ENCODE data around the gene TLCD3B. TPM values are rescaled to one million over a fixed set of nuclear protein-coding genes. Genes with fewer than 3 reads are reported as not detected.

Gene TLCD3B
- polyA plus RNA-seq, 1 donor from 2014 or later, result 18.9 TPM

GRCh38 chr16:30051518-30051917 lies 20.4 kb upstream of the TLCD3B start:
- Histone ChIP-seq H3K9me2 (ENCODE audit: insufficient read depth, low read length) (no peaks in the 10 kb centered on the region), H3K79me2 (replicated peaks; ENCODE audit: insufficient read depth, low read length) (peaks cover 10% of the 10 kb centered on the region), H3K36me3 (ENCODE audit: insufficient read depth, low read length) (no peaks in the 10 kb centered on the region), H3K4me2 (ENCODE audit: low read length) (no peak overlapping the region), H3K9ac (ENCODE audit: low read length) (no peak overlapping the region), H3K27ac (ENCODE audit: low read length) (no peak overlapping the region), H2AFZ (ENCODE audit: low read depth, low read length) (no peak overlapping the region), H4K20me1 (ENCODE audit: insufficient read depth) (no peaks in the 10 kb centered on the region), H3K27me3 (ENCODE audit: insufficient read depth, low read depth, low read length) (no peaks in the 10 kb centered on the region), H3K4me3 (ENCODE audit: low read length) (no peak overlapping the region), H3F3A (ENCODE audit: insufficient read depth, low read length, poor library complexity, severe bottlenecking) (no peaks in the 10 kb centered on the region), H3K9me3 (ENCODE audit: low read length) (no peaks in the 10 kb centered on the region)
- no peak for TF ChIP-seq MXI1 (conservative IDR thresholded peaks at IDR 0.05; ENCODE audit: poor library complexity, severe bottlenecking)

- Histone ChIP-seq H3F3A (ENCODE audit: insufficient read depth, low read length, poor library complexity, severe bottlenecking) (no peaks in the 10 kb centered on the region), H3K4me2 (ENCODE audit: low read length) (no peak overlapping the region), H3K9me3 (ENCODE audit: low read length) (no peaks in the 10 kb centered on the region), H3K36me3 (ENCODE audit: insufficient read depth, low read length) (no peaks in the 10 kb centered on the region), H3K4me3 (ENCODE audit: low read length) (no peak overlapping the region), H3K9ac (ENCODE audit: low read length) (no peak overlapping the region), H3K27me3 (ENCODE audit: insufficient read depth, low read depth, low read length) (no peaks in the 10 kb centered on the region), H3K27ac (ENCODE audit: low read length) (no peak overlapping the region), H3K9me2 (ENCODE audit: insufficient read depth, low read length) (no peaks in the 10 kb centered on the region), H2AFZ (ENCODE audit: low read depth, low read length) (no peak overlapping the region), H3K79me2 (replicated peaks; ENCODE audit: insufficient read depth, low read length) (peaks cover 10% of the 10 kb centered on the region), H4K20me1 (ENCODE audit: insufficient read depth) (no peaks in the 10 kb centered on the region)
- no peak for TF ChIP-seq REST (IDR thresholded peaks at IDR 0.05; ENCODE audit: borderline replicate concordance)
- TF ChIP-seq TAF1 (IDR thresholded peaks at IDR 0.05; ENCODE audit: low read depth), result no peak
- no peak for TF ChIP-seq EP300 (conservative IDR thresholded peaks at IDR 0.05; ENCODE audit: poor library complexity, severe bottlenecking)
- no peak for TF ChIP-seq POLR2AphosphoS5 (IDR thresholded peaks at IDR 0.05)
- TF ChIP-seq, protein P1, sequence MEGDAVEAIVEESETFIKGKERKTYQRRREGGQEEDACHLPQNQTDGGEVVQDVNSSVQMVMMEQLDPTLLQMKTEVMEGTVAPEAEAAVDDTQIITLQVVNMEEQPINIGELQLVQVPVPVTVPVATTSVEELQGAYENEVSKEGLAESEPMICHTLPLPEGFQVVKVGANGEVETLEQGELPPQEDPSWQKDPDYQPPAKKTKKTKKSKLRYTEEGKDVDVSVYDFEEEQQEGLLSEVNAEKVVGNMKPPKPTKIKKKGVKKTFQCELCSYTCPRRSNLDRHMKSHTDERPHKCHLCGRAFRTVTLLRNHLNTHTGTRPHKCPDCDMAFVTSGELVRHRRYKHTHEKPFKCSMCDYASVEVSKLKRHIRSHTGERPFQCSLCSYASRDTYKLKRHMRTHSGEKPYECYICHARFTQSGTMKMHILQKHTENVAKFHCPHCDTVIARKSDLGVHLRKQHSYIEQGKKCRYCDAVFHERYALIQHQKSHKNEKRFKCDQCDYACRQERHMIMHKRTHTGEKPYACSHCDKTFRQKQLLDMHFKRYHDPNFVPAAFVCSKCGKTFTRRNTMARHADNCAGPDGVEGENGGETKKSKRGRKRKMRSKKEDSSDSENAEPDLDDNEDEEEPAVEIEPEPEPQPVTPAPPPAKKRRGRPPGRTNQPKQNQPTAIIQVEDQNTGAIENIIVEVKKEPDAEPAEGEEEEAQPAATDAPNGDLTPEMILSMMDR (IDR thresholded peaks at IDR 0.05; ENCODE audit: poor library complexity, severe bottlenecking), result no peak
- TF ChIP-seq MXI1 (conservative IDR thresholded peaks at IDR 0.05; ENCODE audit: poor library complexity, severe bottlenecking), result no peak
- no peak for TF ChIP-seq EZH2 (IDR thresholded peaks at IDR 0.05; ENCODE audit: borderline replicate concordance, insufficient read depth, low read length, poor library complexity, severe bottlenecking)
- TF ChIP-seq RAD21 (conservative IDR thresholded peaks at IDR 0.05), result no peak
- TF ChIP-seq SMC3 (conservative IDR thresholded peaks at IDR 0.05; ENCODE audit: poor library complexity), result no peak
Observed at GRCh38 chr16:30049871-30050270, 18.8 kb upstream of the TLCD3B start.

- H3K9ac ChIP-seq (ENCODE audit: low read length), result no peak overlapping the region
- no peak overlapping the region for H3K4me2 ChIP-seq (ENCODE audit: low read length)
Observed at GRCh38 chr16:30046588-30046987, 15.5 kb upstream of the TLCD3B start.

More at GRCh38 chr16:30046588-30046987, 15.5 kb upstream of the TLCD3B start:
- H3K9me3 ChIP-seq (ENCODE audit: low read length), result no peaks in the 10 kb centered on the region
- H3K4me3 ChIP-seq (ENCODE audit: low read length), result no peak overlapping the region
- no peaks in the 10 kb centered on the region for H3K36me3 ChIP-seq (ENCODE audit: insufficient read depth, low read length)
- H3K9me2 ChIP-seq (ENCODE audit: insufficient read depth, low read length), result no peaks in the 10 kb centered on the region
- H3F3A ChIP-seq (ENCODE audit: insufficient read depth, low read length, poor library complexity, severe bottlenecking), result no peaks in the 10 kb centered on the region
- H3K27ac ChIP-seq (ENCODE audit: low read length), result no peak overlapping the region
- no peak for TF ChIP-seq REST (IDR thresholded peaks at IDR 0.05; ENCODE audit: borderline replicate concordance)
- TF ChIP-seq EP300 (conservative IDR thresholded peaks at IDR 0.05; ENCODE audit: poor library complexity, severe bottlenecking), result no peak
- TF ChIP-seq MXI1 (conservative IDR thresholded peaks at IDR 0.05; ENCODE audit: poor library complexity, severe bottlenecking), result no peak
- TF ChIP-seq SMC3 (conservative IDR thresholded peaks at IDR 0.05; ENCODE audit: poor library complexity), result no peak
- TF ChIP-seq EZH2 (IDR thresholded peaks at IDR 0.05; ENCODE audit: borderline replicate concordance, insufficient read depth, low read length, poor library complexity, severe bottlenecking), result no peak
- TF ChIP-seq TAF1 (IDR thresholded peaks at IDR 0.05; ENCODE audit: low read depth), result no peak
- no peak for TF ChIP-seq POLR2AphosphoS5 (IDR thresholded peaks at IDR 0.05)
- TF ChIP-seq, protein P1 (IDR thresholded peaks at IDR 0.05; ENCODE audit: poor library complexity, severe bottlenecking), result no peak
- no peak for TF ChIP-seq RAD21 (conservative IDR thresholded peaks at IDR 0.05)
- no peaks in the 10 kb centered on the region for H4K20me1 ChIP-seq (ENCODE audit: insufficient read depth)
- H3K79me2 ChIP-seq (replicated peaks; ENCODE audit: insufficient read depth, low read length), result no peaks in the 10 kb centered on the region
- H3K27me3 ChIP-seq (ENCODE audit: insufficient read depth, low read depth, low read length), result no peaks in the 10 kb centered on the region
- no peak overlapping the region for H2AFZ ChIP-seq (ENCODE audit: low read depth, low read length)

All from neural cell (in vitro differentiated cells).